ENCODE data around the gene PLEKHB2. TPM values are rescaled to one million over a fixed set of nuclear protein-coding genes. Genes with fewer than 3 reads are reported as not detected.
"Not testable (repeated sequence)": the region's sequence is repeated elsewhere in the genome, so short reads cannot be mapped to it uniquely, and the experiment has no call there.

PLEKHB2 gene, protein sequence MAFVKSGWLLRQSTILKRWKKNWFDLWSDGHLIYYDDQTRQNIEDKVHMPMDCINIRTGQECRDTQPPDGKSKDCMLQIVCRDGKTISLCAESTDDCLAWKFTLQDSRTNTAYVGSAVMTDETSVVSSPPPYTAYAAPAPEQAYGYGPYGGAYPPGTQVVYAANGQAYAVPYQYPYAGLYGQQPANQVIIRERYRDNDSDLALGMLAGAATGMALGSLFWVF
- 90.9 and 164 TPM in 2 replicates for total RNA-seq

DNA sequence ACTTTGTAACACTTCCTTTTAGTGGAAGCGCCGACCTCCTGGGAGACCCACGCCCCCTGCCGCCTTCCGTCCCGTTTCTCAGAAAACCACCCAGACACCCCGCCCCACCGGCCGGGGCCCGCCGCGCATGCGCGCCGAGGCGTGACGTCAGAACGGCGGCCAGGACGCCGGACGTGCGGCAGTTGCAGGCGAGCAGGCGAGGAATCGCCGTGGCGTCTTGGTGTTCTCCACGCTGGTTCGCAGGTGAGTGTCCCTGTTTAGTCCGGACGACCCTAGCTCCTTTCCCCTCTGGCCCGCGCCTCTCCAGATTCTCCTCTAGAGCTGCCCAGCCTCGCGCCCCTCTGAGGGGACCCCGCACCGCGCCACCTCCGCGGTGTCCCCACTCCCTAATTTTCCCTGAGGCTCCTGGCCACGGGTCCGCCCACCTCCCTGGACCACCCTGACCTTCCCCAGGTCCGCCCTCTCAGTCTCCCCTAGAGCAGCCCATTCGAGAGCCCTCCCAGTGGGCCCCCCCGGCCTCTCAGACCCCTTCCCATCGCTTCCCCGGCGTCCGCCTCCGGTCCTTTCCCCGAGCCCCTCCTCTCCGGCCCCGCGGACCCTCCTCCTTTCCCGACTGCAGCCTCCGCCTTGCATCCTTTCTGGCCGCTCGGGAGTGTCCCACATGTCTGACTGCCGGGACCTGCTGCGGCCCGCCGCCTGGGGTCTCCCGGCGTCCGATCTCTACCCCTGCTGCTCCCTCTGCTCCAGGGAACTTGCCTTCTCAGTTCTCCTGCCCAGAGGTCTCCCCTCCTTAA is at the start of gene PLEKHB2:
Gene PLEKHB2 (plus strand): TSS at position 181 of the 794 bp plus-strand sequence. CDS start 15,606 bp downstream, outside the sequence.
- peak; percentile 48 for DNase-seq (ENCODE audit: low read depth, low spot score)

DNA sequence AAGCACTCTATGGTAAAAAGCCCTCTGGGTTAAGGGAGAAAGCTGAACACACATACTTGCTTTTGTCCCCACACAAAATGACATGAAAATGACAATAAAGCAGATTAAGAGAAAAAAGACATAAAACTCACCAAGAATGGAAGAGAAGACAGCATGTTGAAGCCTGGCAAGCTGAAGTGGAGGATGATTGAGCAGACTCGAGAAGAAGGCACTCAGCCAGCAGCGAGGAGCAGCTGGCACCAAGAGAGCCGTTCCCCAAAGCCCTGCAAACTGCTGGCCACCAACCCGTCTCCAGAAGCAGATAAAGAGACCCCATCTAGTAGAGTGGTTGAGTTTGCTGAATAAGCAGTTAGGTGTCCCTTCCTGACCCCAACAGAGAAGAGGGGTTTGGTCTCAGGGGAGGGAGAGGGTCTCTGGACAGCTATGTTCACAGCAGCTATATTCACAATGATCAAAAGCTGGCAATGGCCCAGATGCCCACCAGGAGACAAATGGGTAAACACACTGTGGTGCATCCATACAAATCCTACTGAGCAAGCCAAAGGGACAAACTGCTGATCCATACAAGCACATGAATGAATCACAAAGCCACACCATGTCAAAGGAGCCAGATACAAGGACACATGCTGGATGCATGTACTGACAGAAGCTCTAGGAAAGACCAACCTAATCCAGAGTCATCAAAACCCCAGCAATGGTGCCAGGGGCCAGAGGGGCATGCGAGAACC is 48.8 kb upstream of the PLEKHB2 start:
- no peak for DNase-seq (ENCODE audit: low read depth, low spot score)

DNA sequence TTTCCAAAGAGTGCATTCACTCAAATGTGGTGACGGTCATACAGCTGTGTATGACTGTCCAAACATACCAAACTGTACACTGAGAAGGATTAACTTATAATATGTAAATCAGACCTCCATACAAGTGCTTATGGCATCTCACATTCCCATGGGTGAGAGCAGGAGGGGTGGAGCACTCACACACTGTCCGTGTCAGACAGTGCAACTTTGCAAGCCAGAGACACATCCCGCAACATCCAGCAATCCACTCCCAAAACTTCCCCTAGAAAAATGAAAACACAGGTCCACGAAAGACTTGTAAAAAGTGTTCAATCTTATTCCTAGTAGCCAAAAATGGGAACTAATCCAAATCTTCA is 48.2 kb upstream of the PLEKHB2 start:
- no peak for DNase-seq (ENCODE audit: low read depth, low spot score)

DNA sequence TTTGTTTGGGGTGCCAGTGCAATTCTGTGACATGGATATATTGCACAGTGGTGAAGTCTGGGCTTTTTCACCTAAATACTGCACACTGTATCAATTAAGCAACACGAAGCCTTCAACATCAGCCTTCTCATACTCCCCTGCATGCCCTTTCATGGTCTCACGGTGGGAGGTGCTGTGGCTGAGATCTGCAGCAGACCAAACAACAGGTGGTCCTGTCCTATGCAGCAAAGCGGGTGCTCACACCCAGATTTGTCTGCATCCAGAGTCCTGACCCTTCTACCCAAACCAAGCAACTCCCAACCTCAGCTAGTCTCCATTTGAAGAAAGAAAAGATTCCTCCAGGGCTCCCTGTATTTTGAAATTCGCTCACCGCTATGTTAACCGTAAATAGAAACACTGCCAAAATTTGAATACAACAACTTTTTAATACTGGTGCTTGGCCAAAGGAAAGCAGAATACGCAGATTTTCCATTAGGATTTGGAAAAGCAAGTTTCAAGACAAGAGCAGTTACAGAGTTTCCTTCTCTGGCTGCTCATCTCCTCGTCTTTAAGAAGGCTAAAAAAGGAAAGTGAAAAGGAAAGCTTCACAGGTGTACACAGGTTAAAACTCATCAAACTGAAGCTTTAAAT is 46.8 kb upstream of the PLEKHB2 start:
- no peak for DNase-seq (ENCODE audit: low read depth, low spot score)

DNA sequence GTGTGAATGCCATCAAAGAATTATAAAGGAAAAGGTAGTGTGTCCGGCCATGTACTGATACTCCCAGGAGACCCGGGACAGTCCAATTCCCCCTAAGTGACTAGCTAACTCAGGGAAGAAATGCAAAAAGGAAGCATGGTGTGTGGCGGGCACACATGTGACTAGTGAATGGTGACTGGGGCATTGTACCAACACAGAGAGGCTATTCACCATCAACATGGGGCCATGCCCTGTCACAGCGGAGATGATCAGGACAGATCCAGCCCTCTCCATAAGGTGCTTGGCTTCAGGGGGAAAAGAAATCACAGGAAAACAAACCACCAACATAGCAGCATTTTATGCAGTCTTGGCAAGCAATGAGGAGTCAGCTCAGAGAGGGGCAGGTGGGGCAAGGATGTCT is 46.2 kb upstream of the PLEKHB2 start:
- no peak for DNase-seq (ENCODE audit: low read depth, low spot score)

DNA sequence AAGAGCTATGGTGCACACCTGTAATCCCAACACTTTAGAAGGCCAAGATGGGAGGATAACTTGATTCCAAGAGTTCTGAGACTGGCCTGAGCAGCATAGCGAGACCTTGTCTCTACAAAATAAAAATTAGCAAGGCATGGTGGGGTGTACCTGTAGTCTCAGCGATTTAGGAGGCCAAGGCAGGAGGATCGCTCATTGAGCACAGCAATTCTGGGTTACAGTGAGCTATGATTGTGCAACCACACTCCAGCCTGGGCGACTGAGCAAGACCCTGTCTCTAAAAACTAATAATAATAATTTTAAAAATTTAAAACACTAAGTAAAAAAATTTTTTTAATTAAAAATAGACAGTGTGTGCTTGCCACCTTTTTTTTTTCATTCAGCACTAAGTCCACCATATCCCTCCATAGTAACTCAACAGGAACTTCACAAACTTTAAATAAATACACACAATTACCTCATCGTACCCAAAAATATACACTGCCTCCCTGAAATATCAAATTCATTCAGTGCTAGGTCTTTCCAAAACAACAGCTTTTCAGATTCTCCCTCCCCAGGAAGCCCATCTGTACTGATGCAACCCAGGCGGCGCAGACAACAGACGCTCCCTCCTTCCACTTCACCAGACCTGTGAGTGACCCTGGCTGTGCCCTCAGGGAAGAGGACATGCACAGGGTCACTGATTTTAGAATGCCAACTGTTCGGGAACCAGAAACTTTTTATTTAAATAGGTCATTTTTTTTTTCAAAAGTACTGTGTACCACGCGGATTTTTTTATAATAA is 41.4 kb upstream of the PLEKHB2 start:
- no peak for DNase-seq (ENCODE audit: low read depth, low spot score)

DNA sequence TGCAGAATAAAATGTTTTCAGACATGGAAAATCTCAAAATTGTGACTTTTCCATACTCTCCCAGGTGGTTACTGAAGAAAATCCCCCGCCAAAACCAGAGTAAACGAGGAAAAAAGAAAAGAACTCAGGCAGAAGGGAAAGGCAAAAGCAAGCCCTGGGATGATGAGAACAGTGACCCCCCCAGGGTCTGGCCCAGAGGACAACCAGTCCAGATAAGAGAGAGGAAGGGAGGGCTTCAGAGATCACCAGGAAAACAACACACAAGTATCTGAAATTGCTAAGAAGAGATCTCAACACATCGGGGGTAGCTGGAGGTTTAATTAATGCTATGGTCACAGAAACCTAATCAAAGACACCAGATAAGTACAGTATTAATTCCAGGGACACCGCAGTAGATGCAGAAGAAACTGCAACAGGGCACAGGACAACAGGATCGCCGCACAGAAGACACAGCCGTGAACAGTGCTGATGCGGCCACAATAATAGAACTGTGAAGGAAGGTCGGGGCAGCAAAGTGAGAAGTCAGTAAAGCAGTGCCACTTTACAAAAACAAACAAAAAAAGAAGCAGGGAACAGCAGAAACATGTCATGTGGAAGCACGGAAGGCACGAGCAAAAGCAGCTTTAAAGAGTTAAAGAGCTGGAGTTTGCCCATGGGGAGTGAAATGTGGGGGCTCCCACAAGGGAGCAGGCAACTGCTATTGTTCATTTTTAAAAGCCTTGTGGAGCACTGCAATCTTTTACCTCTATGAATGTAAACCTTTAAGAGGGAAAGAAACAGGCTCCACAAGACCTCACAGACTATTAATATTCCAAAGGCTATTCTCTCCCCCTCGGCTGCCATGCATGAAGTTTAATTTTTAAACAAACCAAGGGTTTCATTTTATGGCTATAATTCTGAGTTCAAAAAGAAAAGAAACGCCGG is 40.3 kb upstream of the PLEKHB2 start:
- DNase-seq (ENCODE audit: low read depth, low spot score): no peak

DNA sequence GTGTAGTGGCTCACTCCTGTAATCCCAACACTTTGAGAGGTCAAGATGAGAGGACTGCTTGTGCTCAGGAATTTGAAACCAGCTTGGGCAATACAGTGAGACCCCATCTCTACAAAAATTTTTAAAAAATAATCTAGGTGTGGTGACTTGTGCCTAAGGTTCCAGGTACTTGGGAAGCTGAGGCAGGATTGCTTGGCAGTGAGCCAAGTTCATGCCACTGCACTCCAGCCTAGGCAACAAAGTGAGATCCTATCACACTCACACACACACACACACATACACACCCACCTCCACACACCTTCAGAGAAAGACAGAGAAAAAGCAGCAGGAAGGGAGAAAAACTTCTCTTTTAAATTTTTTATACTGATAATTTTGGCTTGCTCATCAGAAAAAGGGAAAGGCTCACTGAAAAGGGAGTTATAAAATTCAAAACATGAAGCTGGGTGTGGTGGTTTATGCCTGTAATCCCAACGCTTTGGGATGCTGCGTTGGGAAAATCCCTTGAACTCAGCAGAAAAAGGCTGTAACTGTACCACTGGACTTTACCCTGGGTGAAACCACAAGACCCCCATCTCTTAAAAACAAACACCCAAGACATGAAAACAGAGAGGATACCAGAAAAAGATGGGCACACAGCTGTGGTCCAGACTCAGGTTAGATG is 37.5 kb upstream of the PLEKHB2 start:
- DNase-seq (ENCODE audit: low read depth, low spot score): no peak

DNA sequence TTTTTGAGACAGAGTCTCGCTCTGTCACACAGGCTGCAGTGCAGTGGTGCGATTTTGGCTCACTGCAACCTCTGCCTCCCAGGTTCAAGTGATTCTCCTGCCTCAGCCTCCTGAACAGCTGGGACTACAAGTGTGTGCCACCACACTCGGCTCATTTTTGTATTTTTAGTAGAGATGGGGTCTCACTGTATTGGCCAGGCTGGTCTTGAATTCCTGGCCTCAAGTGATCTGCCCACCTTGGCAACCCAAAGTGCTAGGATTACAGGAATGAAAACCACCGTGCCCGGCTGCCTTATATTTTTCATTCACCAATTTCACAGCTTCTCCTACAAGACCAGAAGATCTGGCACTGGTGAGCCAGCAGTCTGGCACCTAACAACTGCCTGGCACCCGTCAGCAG is 37.0 kb upstream of the PLEKHB2 start:
- not testable (repeated sequence) for DNase-seq (ENCODE audit: low read depth, low spot score)

DNA sequence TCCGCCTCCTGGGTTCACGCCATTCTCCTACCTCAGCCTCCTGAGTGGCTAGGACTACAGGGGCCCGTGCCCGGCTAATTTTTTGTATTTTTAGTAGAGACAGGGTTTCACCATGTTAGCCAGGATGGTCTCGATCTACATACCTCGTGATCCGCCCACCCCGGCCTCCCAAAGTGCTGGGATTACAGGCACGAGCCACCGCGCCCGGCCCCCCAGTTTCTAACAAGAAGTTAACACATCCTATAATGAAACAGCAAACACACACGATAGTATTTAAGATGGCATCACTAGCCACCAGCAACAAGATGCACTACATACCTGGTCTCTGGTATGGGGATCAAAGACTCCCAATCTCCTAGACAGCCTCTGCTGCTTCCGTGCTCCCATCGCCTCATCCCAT is 29.6 kb upstream of the PLEKHB2 start:
- not testable (repeated sequence) for DNase-seq (ENCODE audit: low read depth, low spot score)

DNA sequence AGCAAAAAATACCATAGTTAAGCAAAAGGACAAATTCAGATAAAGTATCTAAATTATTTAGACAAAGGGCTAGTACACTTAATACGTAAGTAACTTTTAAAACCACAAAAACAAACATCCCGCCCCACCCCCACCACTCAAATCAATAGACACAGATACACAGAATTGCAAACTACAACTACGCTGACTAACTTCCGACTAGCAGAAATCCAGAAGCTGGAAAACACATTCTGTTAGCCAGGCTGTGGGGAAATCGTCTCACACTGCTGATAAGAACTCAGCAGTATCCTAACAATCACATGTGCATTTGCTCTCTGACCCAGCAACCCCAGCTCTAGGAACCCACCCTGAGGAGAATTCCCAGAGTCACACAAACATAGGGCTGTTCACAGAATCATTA is 28.4 kb upstream of the PLEKHB2 start:
- DNase-seq (ENCODE audit: low read depth, low spot score): no peak

DNA sequence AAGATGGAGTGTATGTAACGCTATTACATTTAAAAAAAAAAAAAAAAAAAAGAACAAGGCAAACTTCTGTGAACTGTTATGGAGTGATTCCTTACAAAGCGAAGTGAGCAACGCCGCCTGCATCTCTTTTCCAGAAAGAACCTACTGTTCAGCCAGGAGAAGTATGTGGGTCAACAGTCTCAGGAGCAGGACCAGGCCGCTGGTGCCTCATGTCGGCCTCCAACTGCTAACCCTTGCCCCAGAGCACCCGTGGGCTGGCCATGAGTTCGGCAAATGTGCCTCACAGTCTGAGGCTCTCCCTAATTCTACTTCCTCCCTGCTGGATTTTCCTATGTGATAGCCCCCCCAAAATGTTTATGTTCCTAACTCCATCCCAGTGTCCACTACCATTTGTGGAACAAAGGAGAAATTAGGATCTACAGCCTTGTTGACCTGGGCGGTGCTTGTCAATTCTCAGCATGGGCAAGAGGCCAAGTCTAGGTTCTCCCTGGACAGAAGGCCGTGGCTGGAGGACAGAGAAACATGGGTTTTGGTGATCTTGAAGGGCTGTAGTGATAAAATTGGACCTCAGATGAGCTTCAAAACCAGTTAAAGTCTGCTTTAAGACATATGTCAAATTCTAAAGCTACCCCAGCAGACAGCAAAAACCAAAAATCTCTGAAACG is 27.8 kb upstream of the PLEKHB2 start:
- DNase-seq (ENCODE audit: low read depth, low spot score): no peak

DNA sequence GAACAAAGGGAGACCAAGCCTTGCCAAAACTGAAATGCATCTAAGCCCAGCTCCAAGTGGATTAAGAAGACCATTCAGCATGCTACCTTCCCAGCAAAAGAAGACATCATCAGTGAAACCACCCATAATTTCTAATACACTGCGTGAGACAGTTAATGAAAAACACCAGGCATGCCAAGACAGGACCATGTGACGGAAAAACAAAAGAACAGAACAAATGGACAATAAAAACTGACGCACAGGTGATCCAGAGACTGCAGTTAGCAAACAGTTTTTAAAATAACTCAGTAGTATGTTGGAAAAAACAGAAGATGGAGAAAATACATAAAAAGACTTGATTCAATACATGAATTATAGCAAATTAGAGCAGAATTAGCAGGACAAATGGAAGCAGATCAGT is 27.2 kb upstream of the PLEKHB2 start:
- no peak for DNase-seq (ENCODE audit: low read depth, low spot score)

DNA sequence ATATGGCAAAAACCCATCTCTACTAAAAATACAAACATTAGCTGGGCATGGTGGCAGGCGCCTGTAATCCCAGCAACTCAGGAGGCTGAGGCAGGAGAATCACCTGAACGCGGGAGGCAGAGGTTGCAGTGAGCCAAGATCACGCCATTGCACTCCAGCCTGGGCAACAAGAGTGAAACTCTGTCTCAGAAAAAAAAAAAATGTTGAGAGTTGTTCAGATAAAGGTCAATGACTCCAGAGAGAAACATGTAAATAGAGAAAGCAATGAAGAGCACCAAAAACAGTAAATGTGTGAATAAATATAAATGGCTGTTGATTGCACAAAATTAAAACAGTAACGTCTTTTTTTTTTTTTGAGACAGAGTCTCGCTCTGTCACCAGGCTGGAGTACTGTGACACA is 25.2 kb upstream of the PLEKHB2 start:
- not testable (repeated sequence) for DNase-seq (ENCODE audit: low read depth, low spot score)

DNA sequence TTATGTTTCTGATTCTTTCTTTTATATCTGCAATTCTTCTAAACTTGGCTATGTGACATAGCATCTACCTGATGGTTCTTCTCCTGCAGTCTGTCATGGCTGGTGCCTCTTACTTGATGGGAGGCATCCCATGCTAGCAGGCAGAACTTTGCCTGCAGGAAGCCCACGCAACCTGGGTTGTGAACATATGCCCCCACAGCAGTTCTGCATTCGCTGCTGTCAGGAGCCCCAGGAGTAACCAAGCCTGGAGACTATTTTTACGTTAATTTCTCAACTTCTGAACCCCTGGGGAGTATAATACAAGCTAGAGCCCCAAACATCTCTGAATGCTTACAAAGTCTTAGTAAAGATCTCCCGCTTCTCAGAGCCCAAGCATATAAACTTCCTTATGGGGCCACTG is 23.9 kb upstream of the PLEKHB2 start:
- no peak for DNase-seq (ENCODE audit: low read depth, low spot score)

DNA sequence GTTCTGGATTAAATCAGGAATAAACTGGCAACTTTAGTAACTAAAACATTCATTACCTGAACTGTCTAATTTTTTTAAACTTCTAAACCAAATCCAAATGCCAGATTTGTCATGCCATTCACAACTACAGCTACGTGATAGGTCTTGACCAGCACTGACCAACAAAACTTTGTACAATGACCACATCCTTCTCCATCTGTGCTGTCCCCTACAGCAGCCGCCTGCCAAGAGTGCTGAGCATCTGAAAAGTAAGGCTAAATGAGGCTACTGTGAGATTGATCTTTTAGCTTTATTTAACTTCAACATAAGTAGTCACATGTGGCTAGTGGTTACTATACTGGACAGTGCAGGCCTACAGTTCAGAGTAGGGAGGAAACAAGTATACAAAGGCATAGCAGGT is 19.5 kb upstream of the PLEKHB2 start:
- no peak for DNase-seq (ENCODE audit: low read depth, low spot score)

DNA sequence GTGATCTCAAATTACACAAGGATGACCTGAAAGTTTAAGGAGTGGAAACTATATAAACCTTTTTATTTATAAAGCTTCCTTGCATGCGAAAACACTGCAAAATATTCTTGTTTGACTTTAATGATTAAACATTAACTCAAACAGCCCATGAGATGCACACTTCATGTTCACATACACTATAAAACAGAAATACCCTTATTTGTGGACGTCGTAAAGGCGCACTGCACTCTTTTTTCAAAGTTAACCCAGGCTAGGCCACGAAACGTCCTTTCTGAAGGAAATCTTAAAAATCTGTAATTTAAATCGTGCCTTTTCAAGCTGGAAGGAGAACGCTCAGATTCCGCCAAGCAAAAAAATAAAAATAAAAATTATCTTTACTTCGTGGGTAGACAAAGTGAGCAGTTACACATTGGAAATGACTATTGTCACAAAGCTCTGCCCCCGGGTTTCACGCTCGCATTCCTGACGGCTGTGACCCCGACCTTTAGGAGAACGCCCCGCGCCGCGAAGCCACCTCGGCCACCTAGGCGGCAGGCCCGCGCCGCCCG is 12.6 kb upstream of the PLEKHB2 start:
- DNase-seq (ENCODE audit: low read depth, low spot score): no peak

DNA sequence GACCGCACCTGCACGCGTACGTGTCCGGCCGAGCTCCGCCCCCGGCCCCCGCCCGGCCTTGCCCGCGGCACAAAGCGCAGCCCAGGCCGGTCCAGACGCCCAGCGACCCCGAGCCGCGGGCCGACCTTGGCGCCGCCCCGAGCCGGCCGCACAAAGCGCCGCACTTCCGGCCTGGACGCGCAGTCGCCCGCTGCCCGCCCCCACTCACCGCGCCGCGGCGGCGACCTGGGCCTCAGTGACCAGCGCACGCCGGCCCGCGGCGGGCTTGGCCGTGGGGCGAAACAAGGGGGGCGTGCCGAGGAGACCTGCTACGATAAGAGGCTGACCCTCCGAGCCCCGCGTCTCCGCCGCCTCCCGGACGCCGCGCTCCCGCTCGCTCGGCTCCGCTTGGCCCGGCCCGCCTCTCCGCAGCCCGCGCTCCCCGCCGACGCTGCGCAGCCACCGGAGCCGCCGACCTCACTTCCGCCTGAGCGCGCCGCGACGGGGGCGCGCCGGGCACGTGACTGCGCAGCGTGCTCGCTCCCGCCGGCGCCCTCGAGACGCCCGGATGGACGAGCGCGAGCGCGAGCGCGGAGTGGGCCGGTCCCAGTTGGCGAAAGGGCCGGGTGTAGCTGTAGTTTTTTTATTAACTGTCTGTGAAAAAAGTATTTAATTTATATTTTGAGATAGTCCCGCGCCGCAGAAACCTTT is 12.0 kb upstream of the PLEKHB2 start, which contains the start of gene FAM168B:
Gene FAM168B (minus strand): TSS at position 455 of the 690 bp plus-strand sequence. CDS start 10,814 bp downstream, outside the sequence.
- peak; percentile 57 for DNase-seq (ENCODE audit: low read depth, low spot score)
